ENCODE data around the gene UBXN4.
A peak's percentile ranks its signal among the peaks of the same experiment; 100 is the strongest.

The UBXN4 gene

DNA sequence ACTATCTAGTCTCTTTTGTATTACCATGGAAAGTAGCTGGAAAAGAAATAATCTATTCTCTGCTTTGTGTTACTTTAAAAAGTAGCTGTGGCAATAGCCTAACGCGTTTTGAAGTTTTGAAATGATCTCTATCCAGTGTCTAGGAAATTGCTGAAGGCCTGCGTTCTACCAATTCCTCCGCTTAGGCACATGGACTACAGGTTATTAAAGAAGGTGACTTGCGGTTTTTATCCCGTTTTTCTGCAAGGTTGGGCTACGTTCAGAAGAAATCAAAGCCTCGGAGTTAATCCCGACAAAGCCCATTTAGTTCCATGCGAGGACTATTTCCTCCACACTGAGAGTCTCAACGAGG, 636 bp upstream of the UBXN4 start:
- Histone ChIP-seq H2AFZ (ENCODE audit: low read length) (peak overlapping the region; percentile 74; the same call in 1 of the 2 replicates), H3K4me2 (ENCODE audit: low read depth, low read length, poor library complexity, severe bottlenecking) (no peak overlapping the region)

GRCh38 chr2:135742325-135742757, 686 bp downstream of the UBXN4 start:
- H3K4me2 ChIP-seq (ENCODE audit: low read depth, low read length, poor library complexity, severe bottlenecking): peak overlapping the region; percentile 96
- TF ChIP-seq, protein P1, sequence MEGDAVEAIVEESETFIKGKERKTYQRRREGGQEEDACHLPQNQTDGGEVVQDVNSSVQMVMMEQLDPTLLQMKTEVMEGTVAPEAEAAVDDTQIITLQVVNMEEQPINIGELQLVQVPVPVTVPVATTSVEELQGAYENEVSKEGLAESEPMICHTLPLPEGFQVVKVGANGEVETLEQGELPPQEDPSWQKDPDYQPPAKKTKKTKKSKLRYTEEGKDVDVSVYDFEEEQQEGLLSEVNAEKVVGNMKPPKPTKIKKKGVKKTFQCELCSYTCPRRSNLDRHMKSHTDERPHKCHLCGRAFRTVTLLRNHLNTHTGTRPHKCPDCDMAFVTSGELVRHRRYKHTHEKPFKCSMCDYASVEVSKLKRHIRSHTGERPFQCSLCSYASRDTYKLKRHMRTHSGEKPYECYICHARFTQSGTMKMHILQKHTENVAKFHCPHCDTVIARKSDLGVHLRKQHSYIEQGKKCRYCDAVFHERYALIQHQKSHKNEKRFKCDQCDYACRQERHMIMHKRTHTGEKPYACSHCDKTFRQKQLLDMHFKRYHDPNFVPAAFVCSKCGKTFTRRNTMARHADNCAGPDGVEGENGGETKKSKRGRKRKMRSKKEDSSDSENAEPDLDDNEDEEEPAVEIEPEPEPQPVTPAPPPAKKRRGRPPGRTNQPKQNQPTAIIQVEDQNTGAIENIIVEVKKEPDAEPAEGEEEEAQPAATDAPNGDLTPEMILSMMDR (conservative IDR thresholded peaks at IDR 0.05; ENCODE audit: low read length): no peak
- TF ChIP-seq EZH2phosphoT487 (IDR thresholded peaks at IDR 0.05; ENCODE audit: borderline replicate concordance): no peak
- H3K9ac ChIP-seq (ENCODE audit: low read depth, low read length, poor library complexity, severe bottlenecking): peak overlapping the region; percentile 96
- peak overlapping the region; percentile 97 for H3K4me3 ChIP-seq (ENCODE audit: low read length, poor library complexity, severe bottlenecking)
- peaks cover 54% of the 10 kb centered on the region for H4K20me1 ChIP-seq (ENCODE audit: insufficient read depth, low read length, poor library complexity, severe bottlenecking)
- H3F3A ChIP-seq (ENCODE audit: low read depth): no peaks in the 10 kb centered on the region
- H2AFZ ChIP-seq (ENCODE audit: low read length): peak overlapping the region; percentile 93
- H3K27me3 ChIP-seq (ENCODE audit: insufficient read depth, low read length, poor library complexity, severe bottlenecking): peaks cover 5% of the 10 kb centered on the region
- H3K36me3 ChIP-seq (ENCODE audit: insufficient read depth, low read length): no peaks in the 10 kb centered on the region
- H3K79me2 ChIP-seq (ENCODE audit: insufficient read depth, low read length): peaks cover 56% of the 10 kb centered on the region
- H3K4me1 ChIP-seq (ENCODE audit: insufficient read depth, low read length, poor library complexity, severe bottlenecking): peaks cover 39% of the 10 kb centered on the region
- no peaks in the 10 kb centered on the region for H3K9me3 ChIP-seq (ENCODE audit: insufficient read depth, low read depth, low read length)
- H3K9me2 ChIP-seq (replicated peaks; ENCODE audit: low read depth, low read length): no peaks in the 10 kb centered on the region; the same call in 1 of the 2 replicates

More for the DNA sequence above, 636 bp upstream of the UBXN4 start:
- no peaks in the 10 kb centered on the region for H3K9me3 ChIP-seq (ENCODE audit: insufficient read depth, low read depth, low read length)
- peaks cover 42% of the 10 kb centered on the region for H4K20me1 ChIP-seq (ENCODE audit: insufficient read depth, low read length, poor library complexity, severe bottlenecking)
- H3K27me3 ChIP-seq (ENCODE audit: insufficient read depth, low read length, poor library complexity, severe bottlenecking): peaks cover 5% of the 10 kb centered on the region
- peaks cover 42% of the 10 kb centered on the region for H3K79me2 ChIP-seq (ENCODE audit: insufficient read depth, low read length)
- no peak overlapping the region for H3K9ac ChIP-seq (ENCODE audit: low read depth, low read length, poor library complexity, severe bottlenecking)
- H3K36me3 ChIP-seq (ENCODE audit: insufficient read depth, low read length): no peaks in the 10 kb centered on the region
- no peak overlapping the region for H3K4me3 ChIP-seq (ENCODE audit: low read length, poor library complexity, severe bottlenecking)
- no peaks in the 10 kb centered on the region for H3F3A ChIP-seq (ENCODE audit: low read depth)
- TF ChIP-seq, protein P1 (conservative IDR thresholded peaks at IDR 0.05; ENCODE audit: low read length): no peak
- no peak for TF ChIP-seq EZH2phosphoT487 (IDR thresholded peaks at IDR 0.05; ENCODE audit: borderline replicate concordance)
- peaks cover 28% of the 10 kb centered on the region for H3K4me1 ChIP-seq (ENCODE audit: insufficient read depth, low read length, poor library complexity, severe bottlenecking)
- H3K9me2 ChIP-seq (replicated peaks; ENCODE audit: low read depth, low read length): no peaks in the 10 kb centered on the region; the same call in 1 of the 2 replicates

GRCh38 chr2:135743860-135744259, 2.2 kb downstream of the UBXN4 start:
- Histone ChIP-seq H3K4me2 (ENCODE audit: low read depth, low read length, poor library complexity, severe bottlenecking) (peak overlapping the region; percentile 96), H3K79me2 (ENCODE audit: insufficient read depth, low read length) (peaks cover 66% of the 10 kb centered on the region), H3F3A (ENCODE audit: low read depth) (no peaks in the 10 kb centered on the region), H3K9me3 (ENCODE audit: insufficient read depth, low read depth, low read length) (no peaks in the 10 kb centered on the region), H3K9me2 (replicated peaks; ENCODE audit: low read depth, low read length) (no peaks in the 10 kb centered on the region; the same call in 1 of the 2 replicates), H3K9ac (ENCODE audit: low read depth, low read length, poor library complexity, severe bottlenecking) (peak overlapping the region; percentile 96), H3K36me3 (ENCODE audit: insufficient read depth, low read length) (peaks cover 1% of the 10 kb centered on the region; the same call in 1 of the 2 replicates), H3K4me3 (ENCODE audit: low read length, poor library complexity, severe bottlenecking) (peak overlapping the region; percentile 97), H2AFZ (ENCODE audit: low read length) (no peak overlapping the region), H3K27me3 (ENCODE audit: insufficient read depth, low read length, poor library complexity, severe bottlenecking) (peaks cover 5% of the 10 kb centered on the region), H3K4me1 (ENCODE audit: insufficient read depth, low read length, poor library complexity, severe bottlenecking) (peaks cover 40% of the 10 kb centered on the region), H4K20me1 (ENCODE audit: insufficient read depth, low read length, poor library complexity, severe bottlenecking) (peaks cover 65% of the 10 kb centered on the region)
- no peak for TF ChIP-seq EZH2phosphoT487 (IDR thresholded peaks at IDR 0.05; ENCODE audit: borderline replicate concordance)
- TF ChIP-seq, protein P1 (conservative IDR thresholded peaks at IDR 0.05; ENCODE audit: low read length): no peak

Data from Loucy (cell line).